ENCODE results near the gene MYO9B.
A peak's percentile ranks its signal among the peaks of the same experiment; 100 is the strongest.

Gene MYO9B

GRCh38 chr19:17061205-17061604 lies 14.4 kb upstream of the MYO9B start:
- DNase-seq: no peak

GRCh38 chr19:17061691-17062090 lies 13.9 kb upstream of the MYO9B start:
- no peak for DNase-seq

- no peak for DNase-seq
These were observed 12.1 kb upstream of the MYO9B start for GRCh38 chr19:17063428-17063827.

GRCh38 chr19:17069193-17069592 lies 6.4 kb upstream of the MYO9B start:
- DNase-seq: no peak

- no peak for DNase-seq
These were observed 5.2 kb upstream of the MYO9B start for GRCh38 chr19:17070421-17070820.

- DNase-seq: no peak
These were observed 4.7 kb upstream of the MYO9B start for GRCh38 chr19:17070912-17071311.

GRCh38 chr19:17073869-17074633 lies 1.5 kb upstream of the MYO9B start:
- DNase-seq: no peak

GRCh38 chr19:17074634-17075034 lies 943 bp upstream of the MYO9B start:
- no peak for DNase-seq

- DNase-seq: peak in 19 of 56 donors; percentile 18 to 54 (median 40)
These were observed 426 bp downstream of the MYO9B start for GRCh38 chr19:17075864-17076542.

GRCh38 chr19:17076543-17076991 lies 990 bp downstream of the MYO9B start:
- DNase-seq: peak in 6 of 56 donors; percentile 15 to 45 (median 33)

- peak in 1 of 56 donors; percentile 10 for DNase-seq
These were observed 2.0 kb downstream of the MYO9B start for GRCh38 chr19:17077447-17078028.

GRCh38 chr19:17078036-17078919 lies 2.7 kb downstream of the MYO9B start:
- no peak for DNase-seq

GRCh38 chr19:17078920-17079709 lies 3.5 kb downstream of the MYO9B start:
- peak in 17 of 56 donors; percentile 25 to 67 (median 48) for DNase-seq

GRCh38 chr19:17079710-17080439 lies 4.3 kb downstream of the MYO9B start:
- peak in 55 of 56 donors; percentile 9 to 88 (median 74) for DNase-seq

GRCh38 chr19:17080440-17080801 lies 4.8 kb downstream of the MYO9B start:
- no peak for DNase-seq

GRCh38 chr19:17081672-17082630 lies 6.4 kb downstream of the MYO9B start:
- peak in 22 of 56 donors; percentile 6 to 57 (median 22) for DNase-seq

GRCh38 chr19:17086120-17086519 lies 10.5 kb downstream of the MYO9B start:
- DNase-seq: peak in 51 of 56 donors; percentile 18 to 94 (median 74)

GRCh38 chr19:17086834-17087233 lies 11.3 kb downstream of the MYO9B start:
- no peak for DNase-seq
